HK-2 (cell line): ENCODE results near the gene CREBL2.
A peak's percentile ranks its signal among the peaks of the same experiment; 100 is the strongest.
"Not testable (repeated sequence)": the region's sequence is repeated elsewhere in the genome, so short reads cannot be mapped to it uniquely, and the experiment has no call there.

Experiments
- DNase-seq: peaks from one replicate; pipeline ENCODE4 v3.0.0-alpha.2; 2018; ENCODE audit not compliant: unreplicated experiment

The CREBL2 gene

GRCh38 chr12:12611512-12612306, at the start of gene CREBL2:
TSS of gene CREBL2 (plus strand) at chr12:12611876. CDS start at chr12:12612173, 297 bp downstream.
- DNase-seq = peak; percentile 92

- DNase-seq = peak; percentile 37
These were observed 49.6 kb upstream of the CREBL2 start for GRCh38 chr12:12562016-12562483.

- peak; percentile 91 for DNase-seq
These were observed 49.0 kb upstream of the CREBL2 start, which contains the start of gene DUSP16 for GRCh38 chr12:12562585-12563261. TSS of gene DUSP16 (minus strand) at chr12:12562863. CDS start at chr12:12521098, 41,765 bp downstream.

- peak; percentile 5 for DNase-seq
These were observed 48.3 kb upstream of the CREBL2 start for GRCh38 chr12:12563290-12563928.

GRCh38 chr12:12564911-12565310, 46.8 kb upstream of the CREBL2 start:
- no peak for DNase-seq

- not testable (repeated sequence) for DNase-seq
These were observed 45.7 kb upstream of the CREBL2 start for GRCh38 chr12:12565971-12566370.

- no peak for DNase-seq
These were observed 39.0 kb upstream of the CREBL2 start for GRCh38 chr12:12572659-12573058.

- no peak for DNase-seq
These were observed 33.9 kb upstream of the CREBL2 start for GRCh38 chr12:12577786-12578185.

GRCh38 chr12:12580716-12581115, 31.0 kb upstream of the CREBL2 start:
- not testable (repeated sequence) for DNase-seq

- DNase-seq = no peak
These were observed 29.3 kb upstream of the CREBL2 start for GRCh38 chr12:12582193-12582881.

GRCh38 chr12:12582895-12583303, 28.8 kb upstream of the CREBL2 start:
- DNase-seq = no peak

- DNase-seq = no peak
These were observed 28.0 kb upstream of the CREBL2 start for GRCh38 chr12:12583510-12584178.

- DNase-seq = no peak
These were observed 26.4 kb upstream of the CREBL2 start for GRCh38 chr12:12585115-12585863.

GRCh38 chr12:12586879-12587675, 24.6 kb upstream of the CREBL2 start:
- no peak for DNase-seq

GRCh38 chr12:12587878-12588277, 23.8 kb upstream of the CREBL2 start:
- no peak for DNase-seq

GRCh38 chr12:12588436-12588835, 23.2 kb upstream of the CREBL2 start:
- DNase-seq = not testable (repeated sequence)

GRCh38 chr12:12590961-12591360, 20.7 kb upstream of the CREBL2 start:
- no peak for DNase-seq

GRCh38 chr12:12592930-12593329, 18.7 kb upstream of the CREBL2 start:
- DNase-seq = peak; percentile 8

- not testable (repeated sequence) for DNase-seq
These were observed 15.7 kb upstream of the CREBL2 start for GRCh38 chr12:12595929-12596328.

GRCh38 chr12:12596598-12596997, 15.1 kb upstream of the CREBL2 start:
- not testable (repeated sequence) for DNase-seq
